H1 (cell line): ENCODE results near the gene FOLR3.

Experiments used
- CBX5 ChIP-seq: fragments of 300-800, 300-1000 bp; sonication (generic); IDR thresholded peaks from 2 replicates; pipeline ENCODE4 v1.7.1; 2016; ENCODE audit warnings: antibody characterized with exemption, low read length, low read depth
- EZH2 ChIP-seq: fragments of 200-600 bp; sonication (generic); IDR thresholded peaks from 2 replicates; pipeline ENCODE4 v1.7.1; 2012; ENCODE audit warnings: low read depth, mild to moderate bottlenecking, moderate library complexity, low read length, inconsistent platforms; ENCODE audit not compliant: severe bottlenecking
- TF ChIP-seq, protein P1 (sequence below), 3 experiments: IDR thresholded peaks; 1 replicate in 2 of 3; 2 replicates in 1 of 3; pipeline versions ENCODE4 v1.5.1 to v1.6.1; 2011; ENCODE audit warnings: low read length in 3 of 3, mild to moderate bottlenecking in 3 of 3, inconsistent platforms in 2 of 3, low read depth in 1 of 3, moderate library complexity in 1 of 3; ENCODE audit not compliant: insufficient read depth in 1 of 3; ENCODE audit errors: control extremely low read depth in 1 of 3
- TF ChIP-seq, protein P2 (sequence below): IDR thresholded peaks from 2 replicates; pipeline ENCODE4 v1.6.1; 2012; ENCODE audit warnings: low read length, inconsistent platforms
- TF ChIP-seq, protein P3 (sequence below): IDR thresholded peaks from 2 replicates; pipeline ENCODE4 v1.6.1; 2012; ENCODE audit warnings: inconsistent platforms

DNA sequence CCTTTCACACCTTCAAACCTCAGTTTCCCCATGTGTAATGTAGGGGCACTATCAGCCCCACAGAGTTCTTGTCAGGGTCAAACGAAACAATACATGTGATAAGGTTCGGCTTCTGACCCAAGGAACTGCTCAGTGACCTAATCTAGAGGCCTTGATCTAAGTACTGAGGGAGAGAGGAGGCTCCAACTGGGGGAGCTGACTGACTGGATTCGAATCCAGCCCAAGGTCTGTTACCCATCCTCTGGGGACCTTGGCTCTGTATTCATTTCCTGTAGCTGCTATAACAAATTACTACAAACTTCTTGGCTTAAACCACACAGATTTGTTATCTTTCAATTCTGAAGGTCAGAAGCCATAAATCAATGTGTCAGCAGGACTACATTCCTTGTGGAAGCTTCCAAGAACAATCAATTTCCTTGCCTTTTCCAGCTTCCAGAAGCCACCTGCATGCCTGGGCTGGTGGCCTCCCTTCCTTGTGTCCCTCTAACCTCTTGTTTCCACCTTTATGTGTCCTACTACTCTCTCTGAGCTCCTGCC, 12.3 kb upstream of the FOLR3 start:
- TF ChIP-seq, protein P1, sequence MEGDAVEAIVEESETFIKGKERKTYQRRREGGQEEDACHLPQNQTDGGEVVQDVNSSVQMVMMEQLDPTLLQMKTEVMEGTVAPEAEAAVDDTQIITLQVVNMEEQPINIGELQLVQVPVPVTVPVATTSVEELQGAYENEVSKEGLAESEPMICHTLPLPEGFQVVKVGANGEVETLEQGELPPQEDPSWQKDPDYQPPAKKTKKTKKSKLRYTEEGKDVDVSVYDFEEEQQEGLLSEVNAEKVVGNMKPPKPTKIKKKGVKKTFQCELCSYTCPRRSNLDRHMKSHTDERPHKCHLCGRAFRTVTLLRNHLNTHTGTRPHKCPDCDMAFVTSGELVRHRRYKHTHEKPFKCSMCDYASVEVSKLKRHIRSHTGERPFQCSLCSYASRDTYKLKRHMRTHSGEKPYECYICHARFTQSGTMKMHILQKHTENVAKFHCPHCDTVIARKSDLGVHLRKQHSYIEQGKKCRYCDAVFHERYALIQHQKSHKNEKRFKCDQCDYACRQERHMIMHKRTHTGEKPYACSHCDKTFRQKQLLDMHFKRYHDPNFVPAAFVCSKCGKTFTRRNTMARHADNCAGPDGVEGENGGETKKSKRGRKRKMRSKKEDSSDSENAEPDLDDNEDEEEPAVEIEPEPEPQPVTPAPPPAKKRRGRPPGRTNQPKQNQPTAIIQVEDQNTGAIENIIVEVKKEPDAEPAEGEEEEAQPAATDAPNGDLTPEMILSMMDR (IDR thresholded peaks at IDR 0.05; ENCODE audit: control extremely low read depth in 1 of 3, insufficient read depth in 1 of 3, low read depth in 1 of 3, low read length in 3 of 3), result no peak
- TF ChIP-seq CBX5 (no peak), EZH2 (no peak)
- TF ChIP-seq, protein P2, sequence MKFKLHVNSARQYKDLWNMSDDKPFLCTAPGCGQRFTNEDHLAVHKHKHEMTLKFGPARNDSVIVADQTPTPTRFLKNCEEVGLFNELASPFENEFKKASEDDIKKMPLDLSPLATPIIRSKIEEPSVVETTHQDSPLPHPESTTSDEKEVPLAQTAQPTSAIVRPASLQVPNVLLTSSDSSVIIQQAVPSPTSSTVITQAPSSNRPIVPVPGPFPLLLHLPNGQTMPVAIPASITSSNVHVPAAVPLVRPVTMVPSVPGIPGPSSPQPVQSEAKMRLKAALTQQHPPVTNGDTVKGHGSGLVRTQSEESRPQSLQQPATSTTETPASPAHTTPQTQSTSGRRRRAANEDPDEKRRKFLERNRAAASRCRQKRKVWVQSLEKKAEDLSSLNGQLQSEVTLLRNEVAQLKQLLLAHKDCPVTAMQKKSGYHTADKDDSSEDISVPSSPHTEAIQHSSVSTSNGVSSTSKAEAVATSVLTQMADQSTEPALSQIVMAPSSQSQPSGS, result no peak
- TF ChIP-seq, protein P3, sequence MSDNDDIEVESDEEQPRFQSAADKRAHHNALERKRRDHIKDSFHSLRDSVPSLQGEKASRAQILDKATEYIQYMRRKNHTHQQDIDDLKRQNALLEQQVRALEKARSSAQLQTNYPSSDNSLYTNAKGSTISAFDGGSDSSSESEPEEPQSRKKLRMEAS, result no peak
